Stimulated activated CD8-positive, alpha-beta memory T cell treated with anti-CD3 and anti-CD28 coated beads, Interleukin-7, amount 100 ng/mL, for 24 hours (primary cell): Measurements from ENCODE around the gene POTEH.
"Not testable (repeated sequence)": the region's sequence is repeated elsewhere in the genome, so short reads cannot be mapped to it uniquely, and the experiment has no call there.

ENCODE experiments used
- DNase-seq: peaks from one replicate; pipeline ENCODE4 v3.0.0-alpha.2; 2020; ENCODE audit warnings: low read depth

POTEH gene

GRCh38 chr22:15738157-15738908 lies 48.5 kb downstream of the POTEH start:
- not testable (repeated sequence) for DNase-seq

- DNase-seq, result not testable (repeated sequence)
These were observed 49.1 kb downstream of the POTEH start for GRCh38 chr22:15738909-15739391.

GRCh38 chr22:15747636-15748323 lies 58.0 kb downstream of the POTEH start:
- not testable (repeated sequence) for DNase-seq

GRCh38 chr22:15749181-15749970 lies 59.5 kb downstream of the POTEH start:
- DNase-seq, result not testable (repeated sequence)

GRCh38 chr22:15759443-15760097 lies 69.7 kb downstream of the POTEH start:
- not testable (repeated sequence) for DNase-seq

GRCh38 chr22:15760388-15761150 lies 70.7 kb downstream of the POTEH start:
- not testable (repeated sequence) for DNase-seq

GRCh38 chr22:15761151-15761777 lies 71.4 kb downstream of the POTEH start:
- DNase-seq, result not testable (repeated sequence)

GRCh38 chr22:15763559-15763958 lies 73.7 kb downstream of the POTEH start:
- not testable (repeated sequence) for DNase-seq
